Measurements from ENCODE around the gene NUDT5. TPM values are rescaled to one million over a fixed set of nuclear protein-coding genes. Genes with fewer than 3 reads are reported as not detected.

NUDT5 gene
- total and polyA plus RNA-seq, 2 of the 13 experiments (the other 11 are each of a cell fraction or from before 2014, with no cell fraction given), result 79.6 to 134 TPM

GRCh38 chr10:12237265-12238220 is 41.9 kb upstream of the NUDT5 start (continued):
- TF ChIP-seq, protein P1, sequence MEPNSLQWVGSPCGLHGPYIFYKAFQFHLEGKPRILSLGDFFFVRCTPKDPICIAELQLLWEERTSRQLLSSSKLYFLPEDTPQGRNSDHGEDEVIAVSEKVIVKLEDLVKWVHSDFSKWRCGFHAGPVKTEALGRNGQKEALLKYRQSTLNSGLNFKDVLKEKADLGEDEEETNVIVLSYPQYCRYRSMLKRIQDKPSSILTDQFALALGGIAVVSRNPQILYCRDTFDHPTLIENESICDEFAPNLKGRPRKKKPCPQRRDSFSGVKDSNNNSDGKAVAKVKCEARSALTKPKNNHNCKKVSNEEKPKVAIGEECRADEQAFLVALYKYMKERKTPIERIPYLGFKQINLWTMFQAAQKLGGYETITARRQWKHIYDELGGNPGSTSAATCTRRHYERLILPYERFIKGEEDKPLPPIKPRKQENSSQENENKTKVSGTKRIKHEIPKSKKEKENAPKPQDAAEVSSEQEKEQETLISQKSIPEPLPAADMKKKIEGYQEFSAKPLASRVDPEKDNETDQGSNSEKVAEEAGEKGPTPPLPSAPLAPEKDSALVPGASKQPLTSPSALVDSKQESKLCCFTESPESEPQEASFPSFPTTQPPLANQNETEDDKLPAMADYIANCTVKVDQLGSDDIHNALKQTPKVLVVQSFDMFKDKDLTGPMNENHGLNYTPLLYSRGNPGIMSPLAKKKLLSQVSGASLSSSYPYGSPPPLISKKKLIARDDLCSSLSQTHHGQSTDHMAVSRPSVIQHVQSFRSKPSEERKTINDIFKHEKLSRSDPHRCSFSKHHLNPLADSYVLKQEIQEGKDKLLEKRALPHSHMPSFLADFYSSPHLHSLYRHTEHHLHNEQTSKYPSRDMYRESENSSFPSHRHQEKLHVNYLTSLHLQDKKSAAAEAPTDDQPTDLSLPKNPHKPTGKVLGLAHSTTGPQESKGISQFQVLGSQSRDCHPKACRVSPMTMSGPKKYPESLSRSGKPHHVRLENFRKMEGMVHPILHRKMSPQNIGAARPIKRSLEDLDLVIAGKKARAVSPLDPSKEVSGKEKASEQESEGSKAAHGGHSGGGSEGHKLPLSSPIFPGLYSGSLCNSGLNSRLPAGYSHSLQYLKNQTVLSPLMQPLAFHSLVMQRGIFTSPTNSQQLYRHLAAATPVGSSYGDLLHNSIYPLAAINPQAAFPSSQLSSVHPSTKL (CRISPR knock-in tag; IDR thresholded peaks at IDR 0.05), result peak; percentile 93
- TF ChIP-seq SMAD9 (CRISPR knock-in tag; IDR thresholded peaks at IDR 0.05) (no peak), ZNF224 (CRISPR knock-in tag; IDR thresholded peaks at IDR 0.05) (no peak), ZNF138 (CRISPR knock-in tag; IDR thresholded peaks at IDR 0.05; ENCODE audit: low read depth) (no peak), UBTF (CRISPR knock-in tag; IDR thresholded peaks at IDR 0.05) (no peak), PITX1 (CRISPR knock-in tag; IDR thresholded peaks at IDR 0.05) (peak; percentile 53; the same call in 1 of the 2 replicates), ZNF589 (CRISPR knock-in tag; conservative IDR thresholded peaks at IDR 0.05) (no peak), CBFB (CRISPR knock-in tag; IDR thresholded peaks at IDR 0.05) (no peak), MEIS1 (CRISPR knock-in tag; IDR thresholded peaks at IDR 0.05; ENCODE audit: borderline replicate concordance) (no peak), AGO1 (IDR thresholded peaks at IDR 0.05; ENCODE audit: low read depth, low read length, poor library complexity, severe bottlenecking) (no peak), RFXANK (CRISPR knock-in tag; IDR thresholded peaks at IDR 0.05) (peak; percentile 23; the same call in 1 of the 2 replicates), ZNF460 (CRISPR knock-in tag; IDR thresholded peaks at IDR 0.05; ENCODE audit: borderline replicate concordance) (peak; percentile 97), ZNF446 (CRISPR knock-in tag; IDR thresholded peaks at IDR 0.05) (no peak), GATAD2A (CRISPR knock-in tag; IDR thresholded peaks at IDR 0.05) (peak; percentile 81), DPF2 (CRISPR knock-in tag; IDR thresholded peaks at IDR 0.05; ENCODE audit: borderline replicate concordance, low read depth) (peak; percentile 73; the same call in 1 of the 2 replicates), HOXA5 (CRISPR knock-in tag; IDR thresholded peaks at IDR 0.05) (no peak), ZFP41 (CRISPR knock-in tag; IDR thresholded peaks at IDR 0.05; ENCODE audit: borderline replicate concordance) (no peak)
- TF ChIP-seq, protein P2, sequence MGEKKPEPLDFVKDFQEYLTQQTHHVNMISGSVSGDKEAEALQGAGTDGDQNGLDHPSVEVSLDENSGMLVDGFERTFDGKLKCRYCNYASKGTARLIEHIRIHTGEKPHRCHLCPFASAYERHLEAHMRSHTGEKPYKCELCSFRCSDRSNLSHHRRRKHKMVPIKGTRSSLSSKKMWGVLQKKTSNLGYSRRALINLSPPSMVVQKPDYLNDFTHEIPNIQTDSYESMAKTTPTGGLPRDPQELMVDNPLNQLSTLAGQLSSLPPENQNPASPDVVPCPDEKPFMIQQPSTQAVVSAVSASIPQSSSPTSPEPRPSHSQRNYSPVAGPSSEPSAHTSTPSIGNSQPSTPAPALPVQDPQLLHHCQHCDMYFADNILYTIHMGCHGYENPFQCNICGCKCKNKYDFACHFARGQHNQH (CRISPR knock-in tag; IDR thresholded peaks at IDR 0.05), result peak; percentile 20; the same call in 1 of the 2 replicates
- TF ChIP-seq, protein P3, sequence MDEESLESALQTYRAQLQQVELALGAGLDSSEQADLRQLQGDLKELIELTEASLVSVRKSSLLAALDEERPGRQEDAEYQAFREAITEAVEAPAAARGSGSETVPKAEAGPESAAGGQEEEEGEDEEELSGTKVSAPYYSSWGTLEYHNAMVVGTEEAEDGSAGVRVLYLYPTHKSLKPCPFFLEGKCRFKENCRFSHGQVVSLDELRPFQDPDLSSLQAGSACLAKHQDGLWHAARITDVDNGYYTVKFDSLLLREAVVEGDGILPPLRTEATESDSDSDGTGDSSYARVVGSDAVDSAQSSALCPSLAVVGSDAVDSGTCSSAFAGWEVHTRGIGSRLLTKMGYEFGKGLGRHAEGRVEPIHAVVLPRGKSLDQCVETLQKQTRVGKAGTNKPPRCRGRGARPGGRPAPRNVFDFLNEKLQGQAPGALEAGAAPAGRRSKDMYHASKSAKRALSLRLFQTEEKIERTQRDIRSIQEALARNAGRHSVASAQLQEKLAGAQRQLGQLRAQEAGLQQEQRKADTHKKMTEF (CRISPR knock-in tag; IDR thresholded peaks at IDR 0.05), result peak; percentile 57

Data from HepG2 (cell line).